ENCODE results near the gene GABARAP.

Gene GABARAP

GRCh38 chr17:7260151-7260550 lies 17.9 kb upstream of the GABARAP start:
- no peak overlapping the region for H3K4me3 ChIP-seq (ENCODE audit: low read depth, low read length)
- TF ChIP-seq, protein P1, sequence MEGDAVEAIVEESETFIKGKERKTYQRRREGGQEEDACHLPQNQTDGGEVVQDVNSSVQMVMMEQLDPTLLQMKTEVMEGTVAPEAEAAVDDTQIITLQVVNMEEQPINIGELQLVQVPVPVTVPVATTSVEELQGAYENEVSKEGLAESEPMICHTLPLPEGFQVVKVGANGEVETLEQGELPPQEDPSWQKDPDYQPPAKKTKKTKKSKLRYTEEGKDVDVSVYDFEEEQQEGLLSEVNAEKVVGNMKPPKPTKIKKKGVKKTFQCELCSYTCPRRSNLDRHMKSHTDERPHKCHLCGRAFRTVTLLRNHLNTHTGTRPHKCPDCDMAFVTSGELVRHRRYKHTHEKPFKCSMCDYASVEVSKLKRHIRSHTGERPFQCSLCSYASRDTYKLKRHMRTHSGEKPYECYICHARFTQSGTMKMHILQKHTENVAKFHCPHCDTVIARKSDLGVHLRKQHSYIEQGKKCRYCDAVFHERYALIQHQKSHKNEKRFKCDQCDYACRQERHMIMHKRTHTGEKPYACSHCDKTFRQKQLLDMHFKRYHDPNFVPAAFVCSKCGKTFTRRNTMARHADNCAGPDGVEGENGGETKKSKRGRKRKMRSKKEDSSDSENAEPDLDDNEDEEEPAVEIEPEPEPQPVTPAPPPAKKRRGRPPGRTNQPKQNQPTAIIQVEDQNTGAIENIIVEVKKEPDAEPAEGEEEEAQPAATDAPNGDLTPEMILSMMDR (IDR thresholded peaks at IDR 0.05; ENCODE audit: insufficient read depth, low read depth, low read length, missing control alignments), result no peak
- no peak for DNase-seq (ENCODE audit: low read depth)

DNA sequence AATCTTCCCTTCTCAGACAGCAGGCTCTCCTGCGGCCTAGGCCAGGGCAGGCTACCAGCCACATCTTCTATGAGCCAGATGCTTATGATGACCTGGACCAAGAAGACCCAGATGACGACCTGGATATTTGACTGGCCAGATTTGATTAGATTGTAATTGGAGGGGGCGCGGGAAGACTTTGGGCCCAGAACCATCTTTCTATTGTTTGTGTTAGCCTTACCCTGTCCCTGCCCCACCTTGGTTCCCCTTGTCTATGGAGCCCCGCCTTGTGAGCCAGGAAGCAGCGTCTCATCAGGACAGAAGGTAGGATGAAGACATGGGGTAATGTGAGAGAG lies 17.3 kb upstream of the GABARAP start:
- no peak for DNase-seq (ENCODE audit: low read depth)
- TF ChIP-seq, protein P1 (IDR thresholded peaks at IDR 0.05; ENCODE audit: insufficient read depth, low read depth, low read length, missing control alignments), result no peak
- no peak overlapping the region for H3K4me3 ChIP-seq (ENCODE audit: low read depth, low read length)

GRCh38 chr17:7258731-7259554 lies 16.7 kb upstream of the GABARAP start:
- no peak for DNase-seq (ENCODE audit: low read depth)
- TF ChIP-seq, protein P1 (IDR thresholded peaks at IDR 0.05; ENCODE audit: insufficient read depth, low read depth, low read length, missing control alignments), result no peak
- no peak overlapping the region for H3K4me3 ChIP-seq (ENCODE audit: low read depth, low read length)

- no peak overlapping the region for H3K4me3 ChIP-seq (ENCODE audit: low read depth, low read length)
- no peak for DNase-seq (ENCODE audit: low read depth)
- TF ChIP-seq, protein P1 (IDR thresholded peaks at IDR 0.05; ENCODE audit: insufficient read depth, low read depth, low read length, missing control alignments), result no peak
Measured at GRCh38 chr17:7256766-7257456, 14.7 kb upstream of the GABARAP start.

DNA sequence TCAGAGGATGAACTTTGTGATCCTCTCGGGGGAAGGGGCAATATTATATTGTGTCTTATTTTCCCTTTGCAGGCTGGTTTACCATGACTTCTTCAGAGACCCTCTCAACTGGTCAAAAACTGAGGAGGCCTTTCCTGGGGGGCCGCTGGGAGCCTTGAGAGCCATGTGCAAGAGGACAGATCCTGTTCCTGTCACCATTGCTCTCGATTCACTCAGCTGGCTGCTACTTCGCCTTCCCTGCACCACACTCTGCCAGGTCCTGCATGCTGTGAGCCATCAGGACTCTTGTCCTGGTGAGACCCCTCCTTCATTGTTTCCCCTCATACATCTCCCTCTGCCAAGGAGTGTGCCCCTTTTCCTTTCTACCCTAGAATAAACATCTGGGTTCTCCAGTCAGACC lies 12.3 kb upstream of the GABARAP start:
- no peak overlapping the region for H3K4me3 ChIP-seq (ENCODE audit: low read depth, low read length)
- no peak for DNase-seq (ENCODE audit: low read depth)
- TF ChIP-seq, protein P1 (IDR thresholded peaks at IDR 0.05; ENCODE audit: insufficient read depth, low read depth, low read length, missing control alignments), result no peak

DNA sequence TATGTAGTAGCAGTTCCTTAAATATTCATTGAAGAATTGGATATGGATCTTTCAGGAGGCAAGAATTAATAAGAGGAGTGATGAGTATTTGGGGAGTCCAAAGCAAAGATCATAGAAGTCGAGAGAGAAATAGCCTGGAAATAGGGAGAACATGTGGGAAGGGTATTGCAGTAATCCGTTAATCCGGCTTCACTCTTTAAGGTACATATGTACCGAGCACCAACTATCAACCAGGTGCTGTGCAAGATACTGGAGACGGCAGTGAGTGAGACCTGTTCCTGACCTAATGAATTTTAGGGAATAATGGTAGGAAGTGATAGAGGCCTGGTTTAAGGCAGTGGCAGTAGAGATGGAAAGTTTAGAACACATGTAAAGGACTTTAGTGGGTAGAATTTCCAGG lies 10.8 kb upstream of the GABARAP start:
- H3K4me3 ChIP-seq (ENCODE audit: low read depth, low read length), result peak overlapping the region; percentile 83

More for the DNA sequence above, 10.8 kb upstream of the GABARAP start:
- TF ChIP-seq, protein P1 (IDR thresholded peaks at IDR 0.05; ENCODE audit: insufficient read depth, low read depth, low read length, missing control alignments), result no peak
- no peak for DNase-seq (ENCODE audit: low read depth)
